ENCODE results near the gene JADE2.
"Not testable (repeated sequence)": the region's sequence is repeated elsewhere in the genome, so short reads cannot be mapped to it uniquely, and the experiment has no call there.

The JADE2 gene

DNA sequence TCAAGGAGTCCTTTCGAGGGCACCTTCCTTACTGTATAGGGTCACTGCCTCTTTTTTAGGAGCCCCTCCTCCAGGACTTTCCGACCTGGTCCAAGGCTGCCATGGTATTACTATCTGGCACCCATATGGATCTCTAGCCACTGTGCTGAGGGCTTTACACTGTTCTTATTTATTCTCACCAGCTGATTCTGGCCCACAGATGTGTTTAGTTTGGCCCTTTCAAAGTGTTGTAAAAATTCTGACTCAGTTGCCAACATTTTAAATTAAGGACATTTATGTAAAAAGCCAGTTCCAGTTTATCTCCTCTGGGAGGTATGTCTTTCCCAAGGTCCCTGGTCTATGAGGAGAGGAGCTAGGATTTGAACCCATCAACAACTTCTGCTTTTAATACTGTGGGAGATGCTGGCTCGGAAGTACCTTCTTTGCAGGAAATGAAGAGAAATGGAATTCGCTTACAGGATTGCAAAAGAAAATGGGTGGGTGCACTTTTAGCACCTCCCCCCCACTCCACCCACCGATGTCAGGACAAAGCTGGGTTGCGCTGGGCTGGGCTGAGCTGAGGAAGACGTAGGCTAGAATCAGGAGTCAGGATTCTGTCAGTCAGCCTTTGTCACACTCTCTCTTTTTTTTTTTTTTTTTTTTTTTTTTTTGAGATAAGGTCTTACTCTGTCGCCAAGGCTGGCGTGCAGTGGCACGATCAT is 7.8 kb downstream of the JADE2 start:
- no peak for DNase-seq

DNA sequence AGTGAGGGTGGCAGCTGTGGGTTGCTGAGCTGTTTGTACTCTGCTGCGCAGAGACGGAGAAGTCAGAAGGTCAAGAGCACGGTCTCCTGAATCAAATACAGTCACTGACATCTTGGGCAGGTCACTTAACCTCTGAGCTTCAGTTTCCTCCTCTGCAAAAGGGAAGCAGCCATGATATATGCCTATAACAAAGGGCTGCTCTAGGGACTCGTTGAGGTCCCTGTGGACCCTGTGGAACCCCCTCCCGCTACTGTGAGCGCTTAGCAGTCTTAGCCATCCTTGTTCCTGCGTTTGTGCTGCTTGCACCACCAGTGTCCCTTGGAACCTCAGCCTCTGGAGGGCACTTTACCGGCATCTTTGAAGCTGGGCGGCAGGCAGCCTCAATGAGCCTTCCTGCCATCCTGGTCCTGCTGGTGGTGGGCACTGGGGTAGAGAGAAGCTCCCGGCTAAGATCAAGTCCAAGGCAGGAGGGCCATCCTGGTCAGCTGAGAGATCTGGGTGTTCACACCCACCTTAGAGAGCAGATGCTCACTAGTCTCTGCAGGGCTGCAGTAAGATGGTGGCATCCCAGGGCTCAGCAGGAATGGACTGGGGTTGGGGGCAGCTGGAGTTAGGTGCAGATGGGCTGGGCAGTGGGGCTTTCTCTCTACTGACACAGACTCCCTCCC is 8.7 kb downstream of the JADE2 start:
- no peak for DNase-seq

DNA sequence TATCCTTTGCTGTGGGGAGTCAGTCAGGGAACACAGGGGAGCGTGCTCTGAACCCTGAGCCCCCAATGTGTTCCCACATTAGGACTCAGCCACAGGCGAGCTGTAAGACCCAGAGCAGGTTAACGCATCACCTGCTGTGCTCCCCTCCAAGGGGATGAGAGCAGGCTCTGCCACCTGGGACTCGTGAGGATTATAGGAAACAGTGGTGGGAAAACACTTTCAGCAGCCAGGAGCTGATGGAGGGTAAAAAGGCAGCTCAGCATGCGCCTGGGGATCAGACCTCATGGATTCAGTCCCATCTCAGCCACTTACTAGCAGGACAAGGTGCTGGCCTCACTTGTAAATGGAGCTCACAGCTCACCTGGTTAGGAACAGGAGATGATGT is 9.2 kb downstream of the JADE2 start:
- DNase-seq: no peak

DNA sequence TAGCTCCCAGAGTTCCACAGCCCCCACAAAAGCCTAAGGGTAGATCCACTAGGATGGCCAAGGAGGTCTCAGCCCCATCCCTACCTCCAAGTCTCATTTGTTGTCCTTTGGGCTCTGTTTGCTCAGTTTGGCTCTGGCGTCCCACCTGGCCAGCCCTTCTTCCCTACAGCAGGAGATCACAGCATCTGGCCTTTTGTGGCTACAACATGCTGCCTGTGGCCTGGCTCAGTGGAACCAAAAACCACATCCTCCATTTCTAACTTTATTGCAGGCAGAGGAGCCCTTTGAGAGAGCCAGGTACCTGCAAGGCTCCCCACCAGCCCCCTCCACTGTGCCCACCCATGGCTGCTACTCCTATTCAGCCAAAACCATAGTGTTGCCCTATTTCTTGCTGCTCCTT is 11.4 kb downstream of the JADE2 start:
- no peak for DNase-seq

DNA sequence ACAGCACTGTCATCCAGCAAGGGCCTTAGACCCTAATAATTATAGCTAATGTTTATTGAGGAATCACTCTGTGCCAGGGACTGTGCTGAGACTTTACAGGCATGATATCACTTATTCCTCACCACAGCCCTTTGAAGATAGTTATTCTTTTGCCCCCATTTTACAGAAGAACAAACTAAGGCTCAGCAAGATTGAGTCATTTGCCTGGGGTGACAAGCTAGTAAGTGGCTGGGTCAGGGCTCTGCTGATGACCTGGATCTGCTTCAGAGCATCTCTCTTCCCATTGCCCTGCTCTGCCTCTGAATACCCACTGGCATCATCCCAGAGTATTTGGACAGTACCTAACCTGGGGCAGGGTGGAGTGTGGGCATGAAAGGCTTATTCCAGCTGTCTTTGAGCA is 11.8 kb downstream of the JADE2 start:
- DNase-seq: no peak

DNA sequence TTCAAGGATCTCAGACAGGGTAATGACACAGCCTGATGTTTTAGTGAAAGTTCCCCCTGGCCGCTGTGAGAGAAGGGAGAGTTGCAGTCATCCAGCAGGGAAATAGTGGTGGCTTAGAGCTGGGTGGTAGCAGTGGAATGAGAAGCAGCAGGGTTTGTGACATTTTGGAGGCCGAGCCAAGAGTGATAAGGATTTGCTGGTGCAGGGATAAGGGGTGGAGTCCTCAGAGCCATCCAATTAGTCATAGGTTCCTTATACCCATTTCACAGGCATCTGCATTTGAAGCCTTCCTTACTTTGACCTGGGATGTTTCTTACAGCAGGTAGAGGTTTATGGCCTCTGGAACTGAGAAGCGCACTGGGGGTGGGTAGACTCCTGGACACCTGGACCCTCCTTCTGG is 12.8 kb downstream of the JADE2 start:
- DNase-seq: no peak

DNA sequence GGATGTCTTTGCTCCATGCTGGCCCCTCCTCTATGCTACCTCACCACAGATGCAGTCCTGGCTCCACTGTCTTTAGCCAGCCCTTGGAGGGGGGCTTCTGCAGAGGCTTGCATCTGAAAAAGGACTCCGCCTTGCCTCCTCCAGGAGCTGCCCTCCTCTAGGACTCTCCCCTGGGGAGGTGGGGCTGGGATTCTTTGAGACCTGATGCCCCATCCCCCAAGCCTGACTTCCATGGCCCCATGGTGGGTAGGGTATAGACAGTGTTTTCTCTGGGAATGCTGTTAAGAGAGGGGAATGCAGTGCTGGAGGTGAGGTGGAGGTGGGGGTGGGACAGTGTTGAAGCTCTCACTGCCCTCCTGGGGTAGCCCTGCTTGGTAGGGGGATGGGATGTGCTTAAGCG is 14.3 kb downstream of the JADE2 start:
- no peak for DNase-seq

DNA sequence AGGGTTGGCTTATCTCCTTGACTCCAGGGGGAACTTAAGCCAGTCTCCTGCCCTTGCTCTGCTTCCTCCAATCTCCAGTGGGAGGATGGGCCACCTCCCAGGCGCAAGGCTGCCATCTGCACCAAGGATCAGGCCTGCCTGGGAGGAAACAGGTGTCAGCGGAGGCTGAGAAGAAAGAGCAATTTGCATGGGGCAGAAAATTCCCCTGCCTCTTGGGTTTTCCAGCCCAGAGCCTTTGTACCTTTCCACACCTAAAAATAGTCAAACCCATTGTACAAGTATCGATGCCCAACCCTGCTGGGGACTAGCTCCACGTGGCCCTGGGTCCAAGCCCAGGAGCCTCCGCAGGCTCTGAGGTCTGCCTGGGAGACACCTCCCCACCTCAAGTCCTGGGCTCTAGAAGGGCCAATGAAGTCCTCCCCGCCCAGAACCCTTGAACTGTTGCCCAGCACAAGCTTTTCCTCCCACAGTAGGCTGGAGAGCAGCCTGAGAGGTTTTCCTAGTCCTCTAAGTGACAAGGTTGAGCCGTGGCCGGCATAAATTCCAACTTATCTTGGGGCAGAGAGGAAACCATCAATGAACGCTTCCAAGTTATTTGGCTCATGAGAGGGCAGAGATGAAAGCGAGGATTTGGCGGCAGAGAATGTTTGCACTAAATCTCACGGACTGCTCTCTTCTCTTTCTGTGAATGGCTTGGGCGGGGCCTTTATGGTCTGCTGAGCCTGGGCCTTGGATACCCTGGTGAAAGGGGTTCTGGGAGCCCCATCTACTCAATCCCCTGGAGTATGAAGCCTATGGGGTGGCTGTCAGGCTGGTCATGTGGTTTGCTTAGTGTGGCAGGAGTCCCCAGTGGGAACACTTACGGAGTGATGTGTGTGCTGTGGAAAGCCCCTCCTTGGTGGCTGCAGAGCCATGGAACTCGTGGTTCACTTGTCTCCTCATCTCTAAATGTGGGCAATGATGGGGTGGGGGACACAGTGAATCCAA is 15.6 kb downstream of the JADE2 start:
- DNase-seq: no peak

DNA sequence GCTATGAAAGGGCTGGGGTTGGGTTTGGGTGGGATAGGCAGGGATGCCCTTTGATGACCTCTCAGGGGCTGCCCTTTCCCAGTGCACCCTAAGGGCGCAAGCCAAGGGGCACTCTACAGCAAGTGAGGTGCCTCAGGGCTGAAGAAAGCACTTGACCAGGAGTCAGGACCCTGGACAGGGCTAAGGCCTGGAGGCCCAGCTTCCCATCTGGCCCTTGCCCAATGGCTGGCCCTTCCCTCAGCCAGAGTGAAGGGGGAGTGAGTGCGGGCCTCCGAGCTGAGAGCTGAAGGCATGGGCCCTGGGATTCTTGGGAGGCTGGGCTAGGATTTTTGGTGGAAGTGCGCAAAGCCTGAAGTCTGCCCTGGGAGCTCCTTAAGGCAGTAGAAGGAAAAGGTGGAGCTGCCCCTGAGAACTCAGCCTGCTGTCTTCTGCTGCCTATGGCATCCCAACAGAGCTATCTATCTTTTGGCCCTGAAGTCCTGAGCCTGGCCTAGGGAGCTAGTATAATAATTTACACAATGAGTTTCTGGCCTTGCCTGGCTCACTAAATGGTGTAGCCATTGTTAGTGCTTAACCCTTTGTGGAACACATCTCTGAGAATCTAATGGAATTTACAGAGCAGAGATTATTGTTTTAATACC is 16.4 kb downstream of the JADE2 start:
- DNase-seq: no peak

DNA sequence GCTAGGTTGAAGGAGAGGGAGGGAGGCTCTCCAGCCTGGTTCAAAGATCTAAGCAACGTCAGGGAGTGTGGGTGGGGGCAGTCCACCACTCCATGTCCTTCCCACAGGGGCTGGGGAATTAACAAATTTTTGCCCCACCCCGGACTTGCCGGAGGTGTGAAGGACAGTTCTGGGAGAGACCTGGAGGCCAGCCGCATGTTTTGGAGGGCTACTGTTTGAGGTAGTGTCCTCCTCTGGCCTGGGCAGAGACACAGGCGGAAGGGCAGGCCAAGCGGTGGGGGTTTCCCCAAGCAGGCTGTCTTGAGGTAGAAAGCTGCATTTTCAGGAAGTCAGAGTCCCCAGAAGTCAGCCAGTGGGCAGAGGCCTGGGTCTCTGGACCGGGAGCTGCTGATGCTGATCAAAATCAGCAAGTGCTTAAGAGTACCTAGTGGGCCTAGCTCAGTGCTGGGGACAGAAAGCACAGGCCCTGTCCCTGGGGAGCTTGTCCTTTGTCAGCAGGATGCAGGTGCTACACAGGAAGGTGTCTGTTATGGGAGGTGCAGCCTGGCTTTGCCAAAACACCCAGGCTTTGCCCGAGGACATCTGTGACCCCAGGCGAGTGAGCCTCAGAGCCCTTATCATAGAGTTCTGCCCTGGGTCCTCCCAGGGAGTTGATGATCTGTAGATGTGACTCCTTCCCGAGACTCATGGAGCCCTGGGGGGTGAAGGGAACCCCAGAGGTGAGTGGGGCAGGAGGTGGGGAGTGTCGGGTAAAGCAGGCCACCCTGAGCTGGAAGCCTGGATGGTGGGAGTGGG is 18.5 kb downstream of the JADE2 start:
- no peak for DNase-seq

DNA sequence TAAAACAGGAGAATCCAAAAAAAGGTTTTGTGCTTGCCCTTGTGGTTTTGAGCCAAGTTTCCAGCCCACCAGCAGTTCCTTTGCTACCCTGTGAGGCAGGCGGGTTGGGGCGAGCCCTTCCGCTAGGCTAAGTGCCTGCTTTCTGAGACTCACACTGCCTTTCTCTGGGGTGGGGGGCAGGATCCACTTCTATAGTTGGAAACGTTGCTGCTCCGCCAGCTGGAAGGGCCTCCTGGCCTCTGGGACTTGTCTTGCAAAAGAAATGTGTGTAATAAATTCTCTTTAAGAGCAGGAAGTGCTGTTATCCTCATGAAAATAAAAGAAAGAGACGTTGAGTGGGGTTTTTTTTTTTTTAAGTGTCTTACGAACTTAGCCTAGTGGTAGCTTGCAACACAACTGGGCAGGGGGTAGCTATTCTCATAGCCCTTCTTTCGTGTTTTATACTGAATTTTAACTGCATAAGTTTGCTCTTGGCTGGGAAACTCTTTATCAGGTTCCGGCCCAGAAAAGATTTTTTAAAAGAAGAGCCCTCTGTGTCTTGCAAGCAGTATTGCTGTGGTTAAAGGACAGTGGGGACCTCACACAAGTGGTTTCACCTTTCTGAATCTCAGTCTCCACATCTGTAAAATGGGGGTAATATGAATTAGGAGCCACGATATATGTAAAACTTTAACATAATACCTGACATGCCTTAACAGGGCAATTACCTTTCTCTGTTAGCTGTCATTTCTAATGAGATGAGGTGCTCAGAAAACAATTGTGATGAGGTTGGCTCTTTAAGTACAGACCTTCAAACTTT is 19.8 kb downstream of the JADE2 start:
- peak; percentile 18 for DNase-seq

DNA sequence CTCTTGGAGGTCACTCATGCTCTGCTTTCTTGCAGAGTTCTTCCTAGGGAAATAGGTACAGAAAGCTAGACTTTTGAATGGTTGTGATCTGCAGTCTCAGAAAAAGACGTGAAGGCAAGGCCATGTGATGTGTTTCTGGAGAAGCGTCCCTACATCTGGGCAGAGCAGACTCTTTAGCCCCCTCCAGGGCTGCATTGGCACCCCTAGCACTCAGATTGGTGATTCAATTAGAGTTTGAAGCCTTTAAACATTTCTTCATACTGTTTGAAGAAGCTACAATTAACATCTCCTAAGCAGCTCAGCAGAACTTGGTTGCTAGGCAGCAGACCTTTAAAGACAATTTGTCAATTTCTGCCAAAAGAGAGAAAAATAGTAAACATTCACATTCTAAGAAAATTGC is 21.6 kb downstream of the JADE2 start:
- no peak for DNase-seq

DNA sequence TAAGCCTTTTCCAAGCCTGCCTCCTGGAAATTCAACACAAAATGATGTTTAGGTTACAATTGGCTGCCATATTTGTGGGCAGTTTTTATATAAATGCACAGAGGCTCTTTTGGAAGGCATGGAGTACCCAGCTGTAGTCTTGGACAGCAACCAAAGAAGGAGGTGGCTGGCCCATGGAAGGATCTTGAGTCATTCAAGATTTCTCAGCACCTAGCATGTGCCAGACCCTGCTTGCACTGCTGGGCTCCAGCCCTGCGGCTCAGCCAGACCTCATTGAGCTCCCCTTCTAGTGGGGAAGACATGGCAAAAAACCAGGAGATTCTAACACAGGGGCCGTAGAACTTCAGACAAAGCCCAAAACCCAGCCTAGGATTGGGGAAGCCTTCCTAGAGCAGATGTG is 22.1 kb downstream of the JADE2 start:
- no peak for DNase-seq

DNA sequence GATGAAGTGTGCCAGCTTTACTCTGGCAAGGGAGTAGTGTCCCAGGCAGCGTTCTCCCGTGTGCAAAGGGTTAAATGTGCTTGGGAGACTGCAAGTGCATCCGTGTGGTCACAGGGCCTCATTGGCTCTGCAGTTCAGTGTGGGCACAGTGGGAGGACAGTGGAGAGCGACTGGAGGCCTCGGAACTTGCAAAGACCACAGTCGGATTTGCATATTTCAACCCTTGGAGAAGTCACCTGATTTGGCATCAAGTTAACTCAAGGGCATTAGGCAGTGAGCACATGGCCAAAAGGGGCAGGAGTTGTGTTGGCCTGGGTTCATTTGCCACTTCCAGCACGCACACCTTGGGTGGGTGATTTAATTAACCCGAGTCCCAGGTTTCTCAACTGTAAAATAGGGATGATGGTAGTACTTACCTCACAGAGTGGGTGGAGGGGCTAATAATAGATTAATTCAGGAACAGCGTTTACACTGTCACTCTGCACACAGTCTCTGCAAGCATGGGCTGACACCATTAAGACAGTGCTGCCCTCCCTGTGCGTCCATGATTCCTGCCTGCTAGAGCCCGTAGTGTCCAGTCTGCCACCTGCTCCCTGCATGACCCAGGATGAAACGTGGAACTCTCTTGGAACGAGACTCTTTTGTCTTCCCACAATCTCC is 22.7 kb downstream of the JADE2 start:
- no peak for DNase-seq

DNA sequence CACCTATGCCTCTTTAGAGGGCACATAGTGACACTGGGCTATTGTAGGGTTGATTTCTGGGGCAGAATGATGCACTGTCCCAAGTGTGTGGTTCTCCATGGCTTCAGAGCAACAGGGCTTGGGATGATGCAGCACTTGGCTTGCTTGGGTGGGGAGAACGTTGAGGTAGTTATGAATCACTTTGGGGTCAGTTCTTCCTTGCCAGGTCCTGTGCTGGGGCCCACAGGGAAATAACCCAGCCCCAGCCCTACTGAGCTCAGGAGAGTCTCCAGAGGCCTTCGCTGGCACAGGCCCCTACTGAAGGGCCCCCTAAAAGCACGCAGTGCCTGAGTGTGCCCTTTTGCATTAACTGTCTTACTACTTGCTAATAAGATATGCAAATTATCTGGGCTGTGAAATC is 24.2 kb downstream of the JADE2 start:
- no peak for DNase-seq

DNA sequence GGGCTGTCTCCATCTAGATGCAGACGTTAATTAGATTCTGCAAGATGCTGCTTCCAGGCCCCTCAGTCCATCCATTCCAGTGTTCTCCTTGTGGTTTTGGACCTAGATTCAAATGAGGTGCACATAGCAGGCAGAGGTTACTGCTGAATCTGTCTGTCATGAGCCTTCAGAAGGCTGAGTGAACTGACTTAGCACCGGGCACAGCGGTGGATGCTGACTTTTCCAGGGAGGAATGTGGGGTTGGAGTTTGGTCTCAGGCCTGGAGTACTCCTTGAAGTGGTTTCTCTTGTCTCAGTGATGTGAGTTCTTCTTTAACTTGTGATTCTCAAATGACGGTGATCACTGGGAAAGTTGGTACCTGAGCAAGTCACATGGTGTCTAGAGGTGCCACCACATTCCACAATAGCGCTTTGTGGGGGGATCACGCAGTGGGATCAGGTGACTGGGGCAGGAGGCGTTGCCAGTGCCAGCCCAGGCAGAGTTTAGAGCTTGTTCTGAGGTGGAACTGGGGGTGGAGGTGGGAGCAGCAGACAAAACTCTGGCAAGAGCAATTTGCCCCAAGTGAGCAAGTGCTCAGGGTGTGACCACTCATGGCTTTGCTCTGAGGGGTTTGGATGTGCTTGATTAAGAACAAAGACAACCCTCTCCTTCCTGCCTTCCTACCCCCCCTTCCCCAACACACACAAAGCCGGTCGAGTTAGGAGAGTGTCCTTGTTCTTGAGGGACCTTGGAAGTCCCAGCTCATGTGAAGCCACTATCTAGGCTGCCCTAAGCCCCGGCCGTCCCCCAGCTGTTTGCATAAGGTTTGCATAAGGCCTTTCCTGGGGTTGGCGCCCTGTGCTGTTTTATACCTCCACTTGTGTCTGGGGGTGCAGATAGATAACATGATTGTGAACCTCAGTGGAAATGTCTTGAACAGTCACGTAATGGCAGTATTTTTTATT is 25.1 kb downstream of the JADE2 start:
- DNase-seq: no peak

DNA sequence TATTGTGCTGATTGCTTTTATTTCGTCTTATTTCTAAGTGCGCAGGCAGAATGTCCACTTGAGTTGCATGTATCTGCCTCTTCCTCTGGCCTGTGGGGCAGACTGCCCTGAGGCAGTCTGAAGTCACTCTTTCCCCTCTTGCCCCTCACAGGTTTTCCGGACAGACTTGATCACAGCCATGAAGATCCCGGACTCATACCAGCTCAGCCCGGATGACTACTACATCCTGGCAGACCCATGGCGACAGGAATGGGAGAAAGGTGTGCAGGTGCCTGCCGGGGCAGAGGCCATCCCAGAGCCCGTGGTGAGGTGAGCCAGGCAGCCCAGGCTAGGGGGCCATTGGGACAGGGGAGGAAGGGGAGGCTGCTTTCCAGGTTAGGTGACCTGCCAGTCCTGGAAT is 26.4 kb downstream of the JADE2 start:
- no peak for DNase-seq

DNA sequence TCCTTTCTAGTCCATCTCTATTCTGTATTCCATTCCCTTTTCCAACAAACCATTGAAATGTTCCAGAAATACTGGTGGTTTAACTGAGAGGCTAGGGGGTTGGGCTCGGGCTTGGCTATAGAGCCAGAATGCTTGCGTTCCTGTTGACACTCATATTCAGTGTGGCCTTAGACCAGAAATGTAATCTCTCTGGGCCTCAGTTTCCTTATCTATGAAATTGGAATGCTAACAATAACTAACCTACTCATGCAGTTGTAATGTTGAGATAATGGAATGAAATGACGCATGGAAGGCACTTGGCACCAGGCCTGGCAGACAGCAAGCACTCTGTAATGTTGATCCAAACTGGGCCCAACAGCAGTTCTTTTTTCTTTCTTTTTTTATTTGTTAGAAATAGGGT is 26.8 kb downstream of the JADE2 start:
- no peak for DNase-seq

DNA sequence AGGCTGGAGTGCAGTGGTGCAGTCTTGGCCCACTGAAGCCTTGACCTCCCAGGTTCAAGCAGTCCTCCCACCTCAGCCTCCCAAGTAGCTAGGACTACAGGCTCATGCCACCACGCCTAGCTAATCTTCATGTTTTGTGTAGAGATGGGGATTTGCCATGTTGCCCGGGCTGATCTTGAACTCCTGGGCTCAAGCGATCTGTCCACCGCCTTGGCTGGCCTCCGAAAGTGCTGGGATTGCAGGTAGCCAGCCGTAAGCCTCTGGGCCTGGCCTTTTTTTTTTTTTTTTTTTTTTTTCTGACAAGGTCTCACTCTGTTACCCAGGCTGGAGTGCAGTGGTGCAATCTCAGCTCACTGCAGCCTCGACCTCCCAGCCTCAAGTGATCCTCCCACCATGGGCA is 27.2 kb downstream of the JADE2 start:
- not testable (repeated sequence) for DNase-seq

DNA sequence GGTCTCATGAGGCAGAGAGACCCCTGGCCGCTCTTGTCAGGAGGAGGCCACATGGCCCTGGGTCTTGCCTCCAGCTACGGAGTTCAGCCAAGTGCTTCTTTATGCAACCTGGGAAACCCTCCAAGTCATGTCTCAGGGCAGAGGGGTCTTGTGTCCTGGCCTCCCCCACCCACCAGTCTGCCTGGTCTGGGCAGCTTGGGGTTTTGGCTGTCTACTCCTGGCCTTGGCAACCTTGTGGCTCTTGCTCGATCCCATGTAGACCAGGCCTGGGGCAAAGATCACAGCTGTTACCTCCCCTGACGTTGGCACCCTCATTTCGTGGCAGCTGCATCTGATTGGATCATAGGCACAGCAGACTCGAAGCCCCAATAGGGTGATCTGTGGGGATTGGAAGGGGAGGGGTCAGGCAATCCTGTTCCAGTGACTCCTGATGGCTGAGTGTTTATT is 28.4 kb downstream of the JADE2 start:
- no peak for DNase-seq
